ENCODE results near the gene GLT1D1.

- TF ChIP-seq CTCF (conservative IDR thresholded peaks at IDR 0.05; ENCODE audit: low read length) (no peak), EZH2phosphoT487 (IDR thresholded peaks at IDR 0.05; ENCODE audit: borderline replicate concordance, low read depth, low read length) (no peak)
Observed at GRCh38 chr12:128994856-128995255, 141.6 kb downstream of the GLT1D1 start.
